ENCODE measurements around the gene TFDP3.
A peak's percentile ranks its signal among the peaks of the same experiment; 100 is the strongest.

TFDP3 gene

GRCh38 chrX:133218329-133218728, at the start of gene TFDP3:
TSS of gene TFDP3 (minus strand) at chrX:133218354. CDS start at chrX:133218259, 95 bp downstream.
- DNase-seq (ENCODE audit: low read depth, low spot score), result no peak

- DNase-seq (ENCODE audit: low read depth, low spot score), result no peak
Measured at GRCh38 chrX:133267621-133268020, 49.5 kb upstream of the TFDP3 start.

GRCh38 chrX:133265331-133265730, 47.2 kb upstream of the TFDP3 start:
- peak; percentile 84 for DNase-seq (ENCODE audit: low read depth, low spot score)

GRCh38 chrX:133258481-133258880, 40.3 kb upstream of the TFDP3 start:
- DNase-seq (ENCODE audit: low read depth, low spot score), result peak; percentile 56

GRCh38 chrX:133254666-133255065, 36.5 kb upstream of the TFDP3 start:
- DNase-seq (ENCODE audit: low read depth, low spot score), result peak; percentile 23

- no peak for DNase-seq (ENCODE audit: low read depth, low spot score)
Measured at GRCh38 chrX:133251204-133251603, 33.0 kb upstream of the TFDP3 start.

- DNase-seq (ENCODE audit: low read depth, low spot score), result peak; percentile 23
Measured at GRCh38 chrX:133250184-133251100, 32.3 kb upstream of the TFDP3 start.

GRCh38 chrX:133249266-133250058, 31.3 kb upstream of the TFDP3 start:
- no peak for DNase-seq (ENCODE audit: low read depth, low spot score)

- no peak for DNase-seq (ENCODE audit: low read depth, low spot score)
Measured at GRCh38 chrX:133248177-133248576, 30.0 kb upstream of the TFDP3 start.

- no peak for DNase-seq (ENCODE audit: low read depth, low spot score)
Measured at GRCh38 chrX:133246921-133247320, 28.8 kb upstream of the TFDP3 start.

- no peak for DNase-seq (ENCODE audit: low read depth, low spot score)
Measured at GRCh38 chrX:133235830-133236229, 17.7 kb upstream of the TFDP3 start.

GRCh38 chrX:133232331-133232730, 14.2 kb upstream of the TFDP3 start:
- no peak for DNase-seq (ENCODE audit: low read depth, low spot score)

- DNase-seq (ENCODE audit: low read depth, low spot score), result peak; percentile 38
Measured at GRCh38 chrX:133229361-133229760, 11.2 kb upstream of the TFDP3 start.

- peak; percentile 36 for DNase-seq (ENCODE audit: low read depth, low spot score)
Measured at GRCh38 chrX:133215747-133216146, 2.4 kb downstream of the TFDP3 start.

- no peak for DNase-seq (ENCODE audit: low read depth, low spot score)
Measured at GRCh38 chrX:133215017-133215416, 3.1 kb downstream of the TFDP3 start.

GRCh38 chrX:133214301-133214700, 3.9 kb downstream of the TFDP3 start:
- DNase-seq (ENCODE audit: low read depth, low spot score), result no peak

GRCh38 chrX:133213117-133213516, 5.0 kb downstream of the TFDP3 start:
- peak; percentile 28 for DNase-seq (ENCODE audit: low read depth, low spot score)

- no peak for DNase-seq (ENCODE audit: low read depth, low spot score)
Measured at GRCh38 chrX:133207751-133208150, 10.4 kb downstream of the TFDP3 start.

- no peak for DNase-seq (ENCODE audit: low read depth, low spot score)
Measured at GRCh38 chrX:133191739-133192039, 26.5 kb downstream of the TFDP3 start.

- peak; percentile 45 for DNase-seq (ENCODE audit: low read depth, low spot score)
Measured at GRCh38 chrX:133190877-133191738, 27.0 kb downstream of the TFDP3 start.

- no peak for DNase-seq (ENCODE audit: low read depth, low spot score)
Measured at GRCh38 chrX:133189195-133189594, 29.0 kb downstream of the TFDP3 start.

GRCh38 chrX:133188631-133189030, 29.5 kb downstream of the TFDP3 start:
- no peak for DNase-seq (ENCODE audit: low read depth, low spot score)
